HT-29 (cell line): Measurements from ENCODE around the gene SFRP5. TPM values are rescaled to one million over a fixed set of nuclear protein-coding genes. Genes with fewer than 3 reads are reported as not detected.

ENCODE experiments used
- DNase-seq: peaks from one replicate; pipeline ENCODE4 v3.0.0-alpha.2; 2015; ENCODE audit warnings: low spot score
- total RNA-seq: library from RNA; depleted of rRNA; stranded (reverse); fragments of >200 nt; shearing (Covaris generic); gene quantifications from 2 replicates; pipeline ENCODE4 v1.2.3, GENCODE V29; 2014

SFRP5 gene
- total RNA-seq, 1 experiment from 2014 or later, result not detected

DNA sequence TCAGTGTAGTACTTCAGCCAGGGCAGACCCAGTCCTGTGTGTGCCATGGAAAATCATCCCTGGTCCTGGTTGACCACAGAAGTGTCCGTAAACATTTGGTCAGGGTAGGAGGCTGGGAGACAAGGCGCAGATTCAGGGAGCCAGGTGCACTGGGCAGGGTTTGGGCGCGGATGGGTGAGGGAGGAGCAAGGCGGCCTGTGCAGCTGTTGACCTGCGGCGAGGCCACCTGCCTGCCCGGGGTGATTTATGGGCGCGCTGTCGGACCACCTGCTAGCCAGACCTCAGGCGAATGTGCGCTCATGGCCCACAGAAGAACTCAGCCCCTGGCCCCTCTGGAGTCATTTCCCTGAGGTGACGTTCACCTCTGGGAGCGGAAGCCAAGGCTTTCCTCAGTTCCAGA lies 6.6 kb downstream of the SFRP5 start:
- no peak for DNase-seq

DNA sequence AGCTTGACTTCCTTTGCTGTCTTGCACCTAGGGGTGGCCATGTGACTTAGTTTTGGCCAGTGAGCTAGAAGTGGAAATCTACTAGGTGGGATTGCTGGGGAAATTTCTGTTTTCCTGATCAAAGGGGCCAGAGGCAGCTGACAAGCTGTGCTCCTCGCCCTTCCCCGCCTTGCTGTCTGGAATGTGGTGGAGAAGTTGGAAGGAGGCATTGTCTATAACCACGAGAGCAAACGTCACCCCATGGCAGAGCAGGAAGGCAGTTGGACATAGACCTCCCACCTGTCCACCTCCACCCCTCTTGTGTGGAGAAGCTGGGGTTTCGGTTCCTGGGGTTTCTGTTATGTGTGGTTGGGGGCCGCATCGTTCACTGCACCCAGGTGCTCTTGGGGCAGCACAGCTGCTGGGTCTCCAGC lies 7.3 kb downstream of the SFRP5 start:
- DNase-seq, result peak; percentile 56

DNA sequence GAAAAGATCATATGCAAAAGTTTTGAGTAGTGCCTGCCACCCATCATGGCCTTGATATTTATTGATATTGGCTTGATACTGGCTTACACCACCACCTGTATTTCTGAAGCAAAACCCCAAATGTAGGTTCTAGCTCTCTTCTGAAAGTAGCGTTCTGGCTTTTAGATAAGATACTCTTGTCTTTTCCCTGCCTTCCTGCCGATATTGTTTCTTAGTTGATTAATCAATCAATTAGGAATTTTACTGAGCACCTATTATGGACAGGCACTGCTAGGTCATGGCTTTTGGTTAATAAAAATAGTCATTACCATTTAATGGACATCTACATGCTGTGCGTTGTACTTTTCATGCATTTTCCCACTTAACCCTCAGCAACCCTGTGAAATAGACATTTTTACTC lies 7.9 kb downstream of the SFRP5 start:
- no peak for DNase-seq

DNA sequence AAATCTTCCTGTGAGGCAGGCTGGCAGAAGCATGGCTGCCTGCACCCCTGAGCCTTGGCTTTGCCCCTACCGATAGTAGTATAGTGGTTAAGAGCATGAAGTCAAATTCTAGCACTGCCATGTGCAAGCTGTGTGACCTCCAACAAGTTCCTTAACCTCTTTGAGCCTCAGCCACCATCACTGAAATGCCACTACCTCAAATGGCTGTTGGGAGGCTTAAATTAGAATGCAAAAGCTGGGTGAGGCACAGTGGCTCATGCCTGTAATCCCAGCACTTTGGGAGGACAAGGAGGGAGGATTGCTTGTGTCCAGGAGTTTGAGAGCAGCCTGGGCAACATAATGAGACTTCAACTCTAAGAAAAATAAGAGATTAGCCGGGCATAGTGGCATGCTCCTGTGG lies 8.4 kb downstream of the SFRP5 start:
- no peak for DNase-seq

DNA sequence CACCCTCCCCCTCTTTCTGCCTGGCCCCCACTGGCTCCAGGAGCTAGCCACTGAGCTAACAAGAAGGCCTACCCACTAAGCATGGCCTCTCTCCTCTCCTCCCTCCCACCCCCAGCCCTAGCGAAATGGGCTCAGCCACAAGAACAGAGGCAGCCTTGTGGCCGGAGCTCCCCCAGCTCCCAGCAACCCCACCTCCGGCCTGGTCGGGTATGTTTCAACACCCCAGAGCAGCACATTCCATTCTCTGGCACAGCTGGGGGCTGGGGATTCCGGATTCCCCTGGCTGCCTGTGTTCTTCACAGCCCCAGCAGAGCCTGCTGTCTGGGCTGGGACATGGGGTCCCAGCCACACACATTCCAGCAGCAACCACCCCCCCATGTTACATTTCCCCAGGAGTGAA lies 9.0 kb downstream of the SFRP5 start:
- no peak for DNase-seq

DNA sequence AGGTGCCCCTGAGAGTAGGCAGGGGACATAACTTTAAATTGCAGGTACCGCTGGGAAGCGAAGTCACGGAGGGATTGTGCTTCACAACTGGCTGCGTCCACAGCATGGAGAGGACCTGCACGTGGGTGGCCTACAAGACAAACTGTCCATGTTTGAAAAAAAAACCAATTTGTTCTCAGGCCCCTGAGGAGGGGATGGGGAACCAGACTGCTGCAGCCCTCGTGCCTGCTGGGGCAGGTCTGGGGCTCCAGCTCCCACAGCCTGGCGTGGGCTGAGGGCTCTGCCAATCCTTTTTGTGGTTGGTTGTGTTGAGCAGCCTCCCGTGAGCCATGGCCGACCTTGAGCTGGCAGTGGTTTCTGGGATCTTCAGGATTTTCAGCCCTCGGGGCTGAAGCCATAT lies 9.7 kb downstream of the SFRP5 start:
- DNase-seq, result no peak

DNA sequence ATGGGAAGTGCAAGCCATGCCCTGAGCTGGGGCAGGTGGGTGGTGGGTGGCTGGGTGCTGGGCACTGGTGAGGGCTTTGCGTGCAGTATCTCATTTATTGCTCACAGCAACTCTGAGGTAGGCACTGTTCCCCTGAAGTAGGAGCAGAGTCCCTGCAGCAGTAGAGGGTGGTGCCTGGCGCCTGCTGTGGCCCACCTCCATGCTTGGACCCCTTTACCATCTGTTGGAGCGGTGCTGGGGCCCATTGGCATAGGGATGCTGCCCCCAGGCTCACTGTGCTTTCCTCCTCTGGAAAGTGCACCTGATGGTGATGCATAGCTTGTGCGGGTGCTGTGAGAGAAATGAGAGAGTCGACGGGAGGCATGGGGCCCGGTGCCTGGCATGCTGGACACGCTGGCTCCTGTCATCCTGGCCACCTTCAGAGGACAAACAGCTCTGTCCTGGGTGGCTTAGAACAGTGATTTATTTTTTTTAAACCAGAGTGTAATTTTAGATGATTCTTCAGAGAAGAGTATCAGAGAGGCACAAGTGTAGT lies 10.4 kb downstream of the SFRP5 start:
- DNase-seq, result no peak

DNA sequence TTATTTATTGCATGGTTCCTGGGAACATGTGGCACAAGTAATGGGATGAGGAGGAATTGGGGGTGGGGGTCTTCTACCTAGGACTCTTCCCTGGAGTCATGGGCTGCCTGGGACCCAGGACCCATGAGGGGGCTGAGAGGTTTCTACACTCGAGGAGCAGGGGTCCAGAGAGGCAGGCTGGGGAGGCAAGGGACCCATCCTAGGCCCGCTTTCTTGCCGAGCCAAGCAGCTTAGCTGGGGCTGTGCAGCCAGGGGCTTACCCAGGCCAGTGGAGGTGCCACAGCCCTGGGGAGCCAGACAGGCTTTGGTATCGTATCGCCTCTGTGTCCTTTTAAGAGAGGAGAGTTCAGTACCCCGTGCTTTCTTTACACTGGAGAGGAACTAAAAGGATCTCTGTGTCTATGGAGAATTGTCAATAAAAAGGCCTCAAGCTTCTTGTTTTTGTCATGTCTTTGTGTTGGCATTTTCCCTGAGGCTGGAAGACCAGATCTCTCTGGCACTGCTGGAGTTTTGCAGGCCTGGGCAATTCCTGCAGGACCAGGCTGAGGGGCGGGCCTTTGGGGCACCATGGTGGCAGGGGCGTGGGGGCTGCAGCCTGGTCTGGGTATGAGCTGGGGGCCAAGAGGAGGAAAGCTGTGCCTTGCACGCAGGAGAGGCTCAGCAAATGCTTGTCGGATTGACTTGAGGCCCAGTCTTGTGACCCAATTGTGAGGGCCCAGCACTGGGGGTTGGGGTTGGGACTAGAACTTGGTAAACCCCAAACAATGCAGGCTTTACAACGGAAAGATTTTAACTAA lies 11.1 kb downstream of the SFRP5 start:
- DNase-seq, result no peak

DNA sequence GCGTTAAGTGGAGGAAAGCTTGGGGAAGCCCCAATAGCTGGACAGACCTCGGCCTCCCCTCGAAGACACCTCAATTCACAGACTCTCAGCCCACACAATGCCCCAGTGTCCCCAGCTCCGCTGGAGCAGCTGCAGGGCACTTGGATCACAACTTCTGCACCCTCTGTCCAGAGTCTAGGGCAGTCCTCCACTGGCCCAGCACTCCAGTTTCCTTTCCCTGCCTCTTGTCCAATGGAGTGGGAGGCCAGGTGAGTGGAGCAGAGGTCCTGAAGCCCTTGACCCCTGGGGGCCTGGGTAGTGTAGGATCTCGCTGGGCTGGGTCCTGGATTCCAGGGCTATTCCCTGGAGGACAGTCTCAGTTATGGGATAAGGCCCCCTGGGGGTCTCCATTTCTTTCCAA lies 11.9 kb downstream of the SFRP5 start:
- DNase-seq, result no peak

DNA sequence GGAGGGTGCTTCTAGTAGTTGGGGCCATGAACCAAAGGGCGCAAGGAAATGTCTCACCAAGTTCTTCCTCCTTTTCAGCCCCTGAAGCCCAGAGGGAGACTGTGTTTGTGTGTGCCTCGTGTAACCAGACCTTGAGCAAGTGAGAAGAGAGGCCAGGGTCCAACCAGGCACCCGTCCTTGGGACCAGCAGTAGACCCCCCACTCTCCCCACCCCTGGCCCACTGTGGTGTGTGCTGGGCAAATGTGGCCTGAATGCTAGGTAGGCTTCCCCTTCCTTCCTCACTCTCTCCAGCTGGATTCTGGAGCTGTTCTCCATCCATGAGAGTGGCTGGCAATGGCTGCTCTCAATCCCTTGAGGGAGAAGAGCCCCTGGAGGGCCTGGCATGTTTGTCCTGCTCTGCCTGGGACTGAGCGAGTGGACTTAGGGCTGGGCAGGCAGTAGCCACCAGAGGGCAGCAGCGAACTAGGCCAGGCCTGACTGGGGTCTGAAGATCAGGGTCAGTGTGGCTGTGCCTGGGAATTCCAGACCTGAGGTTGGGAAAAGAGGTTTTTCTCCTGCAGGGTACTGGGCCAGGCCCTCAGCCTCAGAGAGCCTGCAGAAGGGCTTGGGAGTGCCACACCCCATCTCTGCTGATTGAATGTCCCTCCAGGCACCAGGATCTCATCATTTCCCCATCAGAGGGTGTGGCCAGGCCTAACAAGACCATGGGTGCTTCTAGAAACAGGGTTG lies 12.5 kb downstream of the SFRP5 start:
- peak; percentile 83 for DNase-seq

DNA sequence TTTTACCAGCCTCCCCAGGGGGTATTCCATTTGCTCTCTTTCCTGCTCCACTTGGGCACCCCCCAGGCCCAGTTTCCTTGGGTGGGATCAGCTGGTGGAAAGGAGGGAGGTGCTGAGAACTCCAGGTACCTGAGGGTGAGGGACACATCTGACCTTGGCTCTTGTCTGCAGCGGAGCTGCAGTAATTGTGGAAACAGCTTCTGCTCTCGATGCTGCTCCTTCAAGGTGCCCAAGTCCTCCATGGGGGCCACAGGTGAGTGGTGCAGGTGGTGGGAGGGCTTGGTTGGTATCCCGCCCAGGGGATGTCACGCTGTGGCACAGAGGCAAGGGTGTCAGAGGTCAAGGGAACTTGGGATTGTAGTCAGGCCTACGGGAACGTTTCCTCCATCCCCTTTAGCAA lies 14.3 kb downstream of the SFRP5 start:
- DNase-seq, result no peak

DNA sequence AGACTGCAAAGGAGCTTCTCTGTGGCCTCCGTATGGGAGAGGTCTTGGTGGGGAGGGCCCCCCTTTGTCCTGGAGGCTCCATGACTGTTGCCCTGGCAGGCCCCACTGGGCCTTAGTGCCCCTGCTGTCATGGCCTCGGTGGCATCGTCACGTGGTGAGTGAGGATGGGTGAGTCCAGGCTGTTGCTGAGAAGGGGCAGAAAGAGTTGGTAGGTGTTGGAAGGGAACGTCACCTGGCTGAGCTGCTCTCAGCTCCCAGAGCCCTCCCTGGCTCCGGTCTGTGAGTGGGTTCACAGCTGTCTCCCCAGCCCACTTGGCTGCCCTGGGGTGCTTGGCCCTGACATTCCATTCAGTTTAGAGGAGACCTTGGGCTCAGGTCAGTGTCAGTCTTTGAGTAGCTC lies 16.1 kb downstream of the SFRP5 start:
- no peak for DNase-seq

DNA sequence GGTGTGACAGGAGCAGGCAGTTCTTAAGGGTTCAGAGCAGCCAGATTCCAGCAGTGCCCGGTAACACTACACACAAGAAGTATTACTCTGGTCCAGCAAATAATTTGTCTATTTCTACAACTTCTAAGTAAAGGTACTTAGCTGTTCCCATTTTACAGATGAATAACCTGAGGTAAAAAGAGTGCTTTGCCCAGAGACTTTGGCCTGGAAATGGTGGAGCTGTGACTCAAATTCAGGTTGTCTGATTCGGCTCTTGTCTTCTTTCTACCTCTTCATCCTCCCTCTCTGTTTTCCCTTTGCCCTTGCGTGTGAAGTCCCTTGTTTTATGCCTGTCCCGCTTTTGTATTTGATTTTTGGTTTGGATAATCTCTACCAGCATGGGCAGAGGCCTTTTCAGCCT lies 17.1 kb downstream of the SFRP5 start:
- DNase-seq, result no peak

DNA sequence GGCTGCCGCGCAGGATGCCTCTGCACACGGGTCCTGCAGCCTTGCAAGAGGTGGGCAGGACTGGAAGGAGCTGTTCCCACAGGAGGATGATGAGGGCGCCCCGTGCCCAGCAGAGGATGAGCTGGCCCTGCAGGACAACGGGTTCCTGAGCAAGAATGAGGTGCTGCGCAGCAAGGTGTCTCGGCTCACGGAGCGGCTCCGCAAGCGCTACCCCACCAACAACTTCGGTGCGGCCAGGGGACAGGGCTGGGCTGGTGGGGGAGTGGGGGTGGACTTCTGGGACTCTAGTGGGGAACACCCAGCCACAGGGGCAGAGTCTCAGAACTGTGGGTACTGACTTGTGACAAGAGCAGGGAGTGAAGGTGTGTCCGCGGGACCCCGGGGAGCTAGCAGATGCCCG lies 18.8 kb downstream of the SFRP5 start:
- no peak for DNase-seq

DNA sequence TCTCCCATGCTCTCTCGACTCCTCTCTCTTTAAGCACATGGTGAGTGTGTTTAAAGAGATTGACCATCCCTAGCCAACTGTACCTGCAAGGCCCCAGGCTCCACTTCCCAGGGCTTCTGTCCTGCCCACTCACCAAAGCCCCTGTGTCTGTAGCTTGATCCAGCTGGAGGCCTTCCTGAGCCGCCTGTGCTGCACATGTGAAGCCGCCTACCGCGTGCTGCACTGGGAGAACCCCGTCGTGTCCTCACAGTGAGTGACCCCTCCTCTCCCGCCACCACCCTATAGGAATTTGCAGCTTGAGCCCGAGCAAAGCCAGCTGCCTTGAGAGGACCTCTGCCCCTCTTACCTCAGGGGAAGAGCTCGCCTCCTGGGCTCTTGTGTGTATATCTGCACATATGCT lies 23.7 kb downstream of the SFRP5 start:
- DNase-seq, result no peak

DNA sequence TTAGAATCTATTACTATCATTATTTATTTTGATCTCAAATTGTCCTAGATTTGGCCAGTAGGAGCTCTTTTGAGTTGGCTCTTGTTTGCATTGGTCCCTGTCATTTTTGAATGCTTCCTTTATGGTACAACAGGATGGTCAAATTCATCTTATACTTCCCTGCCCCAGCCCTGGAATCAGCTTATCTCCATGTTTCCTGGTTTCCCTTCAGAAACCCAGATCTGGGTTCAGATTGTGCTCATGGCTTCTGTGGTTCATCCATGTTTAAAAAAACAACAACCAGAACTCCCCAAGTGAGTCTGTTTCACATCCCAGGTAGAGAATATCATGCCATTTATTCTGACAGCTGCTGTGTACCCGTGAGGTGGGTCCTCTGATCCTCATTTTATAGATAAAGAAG lies 24.2 kb downstream of the SFRP5 start:
- DNase-seq, result no peak

DNA sequence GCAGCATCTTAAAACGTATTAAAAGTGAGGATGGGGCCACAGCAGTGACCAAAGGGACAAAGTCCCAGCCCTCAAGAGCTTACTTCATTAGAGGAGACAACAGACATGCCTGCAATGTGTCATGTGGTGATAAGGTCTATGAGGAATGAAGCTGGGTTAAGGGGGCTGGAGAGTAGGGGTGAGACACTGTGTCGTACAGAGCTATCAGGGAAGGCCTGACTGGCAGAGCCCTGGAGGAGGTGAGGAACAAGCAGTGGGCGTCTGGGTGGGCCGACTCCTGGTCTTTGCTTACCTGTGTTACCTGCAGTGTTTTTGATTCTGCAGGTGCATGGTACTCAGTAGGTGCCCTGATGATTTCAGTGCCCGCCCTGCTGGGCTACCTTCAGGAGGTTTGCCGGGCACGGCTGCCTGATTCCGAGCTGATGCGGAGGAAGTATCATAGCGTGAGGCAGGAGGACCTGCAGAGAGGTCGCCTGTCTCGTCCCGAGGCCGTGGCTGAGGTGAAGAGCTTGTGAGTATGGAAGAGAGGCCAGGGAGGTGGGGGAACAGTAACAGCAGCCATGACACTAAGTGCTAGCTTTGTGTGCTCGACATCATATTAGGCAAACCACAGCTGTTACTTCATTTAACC lies 27.3 kb downstream of the SFRP5 start:
- DNase-seq, result no peak

DNA sequence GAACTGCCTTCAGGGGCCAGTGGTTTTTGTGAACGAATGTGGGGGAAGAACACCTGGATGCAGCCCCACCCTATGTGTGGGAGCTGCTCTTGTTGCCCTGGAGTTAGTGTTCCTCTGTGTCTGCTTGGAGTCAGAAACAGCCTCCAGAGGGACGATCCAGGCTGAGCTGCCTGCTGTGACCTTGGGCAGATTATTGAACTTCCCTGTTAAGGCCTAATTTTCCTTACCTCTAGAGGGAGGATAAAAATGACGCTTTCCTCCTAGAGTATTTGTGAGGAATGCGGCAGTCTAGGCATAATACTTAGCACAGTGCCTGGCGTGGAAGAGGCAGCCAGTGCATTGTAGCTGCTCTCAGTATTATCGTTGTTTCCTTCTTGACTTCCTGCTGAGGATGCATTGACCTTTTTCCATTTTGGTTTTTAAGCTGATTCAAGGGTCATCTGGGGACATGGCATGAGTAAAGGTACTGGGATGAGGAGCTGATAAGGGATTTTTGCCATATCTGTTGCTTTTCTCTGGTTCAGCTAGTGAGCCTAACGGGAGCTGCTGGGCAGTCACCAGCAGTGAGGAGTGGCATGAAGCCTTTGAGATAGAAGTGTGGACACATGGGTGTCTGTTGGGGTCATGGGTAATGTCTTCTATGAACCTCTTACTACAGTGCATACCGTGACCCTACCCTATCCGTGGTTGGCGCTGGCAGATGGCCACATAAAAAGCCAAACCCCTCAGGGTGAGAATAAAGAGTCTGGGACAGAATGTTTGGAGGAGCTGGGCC lies 28.4 kb downstream of the SFRP5 start:
- DNase-seq, result no peak

DNA sequence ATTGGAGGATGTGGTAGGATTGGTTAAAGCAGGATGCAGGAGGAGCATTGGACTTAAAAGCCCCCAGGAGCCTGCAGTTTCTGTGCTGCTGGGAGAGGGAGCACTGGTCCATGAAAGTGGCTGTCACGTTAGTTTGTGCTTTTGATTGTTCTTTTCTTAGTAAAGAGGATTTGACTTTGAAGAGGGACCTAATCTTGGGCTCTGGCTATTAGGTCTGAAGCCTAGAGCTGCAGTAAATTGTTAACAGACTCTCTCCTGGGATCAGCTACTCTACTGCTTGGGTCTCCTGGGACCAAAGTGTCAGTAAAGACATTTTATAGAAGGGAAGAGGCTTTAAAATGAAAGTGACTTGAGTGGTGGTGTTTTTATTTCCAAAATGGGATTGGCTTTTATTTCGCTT lies 31.2 kb downstream of the SFRP5 start:
- DNase-seq, result no peak

DNA sequence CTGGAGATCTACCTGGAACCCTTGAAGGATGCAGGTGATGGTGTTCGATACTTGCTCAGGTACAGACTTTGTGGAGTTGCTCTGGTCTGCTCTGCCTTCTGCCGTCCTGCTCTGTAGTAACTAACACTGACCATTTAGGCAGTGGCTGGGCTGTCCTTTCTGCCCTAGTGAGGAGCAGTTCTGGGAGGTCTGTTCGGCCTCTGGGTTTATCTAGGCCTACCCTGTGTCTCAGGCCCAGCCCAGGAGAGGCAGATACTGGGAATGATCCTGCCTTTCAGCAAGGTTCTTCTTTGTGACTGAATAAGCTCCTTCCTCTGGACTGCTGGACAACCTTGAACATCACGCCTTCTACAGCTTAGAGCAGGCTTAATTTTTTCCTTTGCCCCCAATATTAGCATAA lies 33.2 kb downstream of the SFRP5 start:
- no peak for DNase-seq

DNA sequence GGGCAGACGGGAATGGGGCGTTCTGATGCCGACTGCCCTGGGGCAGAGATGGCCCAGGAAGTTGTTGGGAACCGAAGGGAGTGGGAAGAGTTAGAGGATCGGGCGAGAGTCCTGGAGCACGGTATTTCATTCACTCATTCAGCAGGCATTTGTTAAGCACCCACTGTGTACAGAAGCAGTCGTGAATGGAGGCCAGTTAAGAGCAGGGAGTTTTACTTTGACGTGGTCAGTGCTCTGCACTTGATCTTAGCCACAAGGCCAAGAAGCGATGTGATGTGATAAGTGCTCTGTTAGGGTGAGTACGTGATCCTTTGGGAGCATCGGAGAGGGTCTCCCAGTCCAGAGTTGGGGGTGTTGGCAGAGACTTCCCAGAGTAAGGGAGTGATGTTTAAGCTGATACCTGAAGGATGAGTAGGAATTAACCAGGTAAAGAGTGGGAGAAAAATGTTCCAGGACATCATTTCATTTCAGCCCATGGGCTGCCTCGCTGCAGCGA lies 34.0 kb downstream of the SFRP5 start:
- no peak for DNase-seq
